Measurements from ENCODE around the gene NAA40. TPM values are rescaled to one million over a fixed set of nuclear protein-coding genes. Genes with fewer than 3 reads are reported as not detected.

NAA40 gene
- total and polyA plus RNA-seq, 3 donors from 2014 or later, result 44.8 to 57.5 (median 49.7) TPM

DNA sequence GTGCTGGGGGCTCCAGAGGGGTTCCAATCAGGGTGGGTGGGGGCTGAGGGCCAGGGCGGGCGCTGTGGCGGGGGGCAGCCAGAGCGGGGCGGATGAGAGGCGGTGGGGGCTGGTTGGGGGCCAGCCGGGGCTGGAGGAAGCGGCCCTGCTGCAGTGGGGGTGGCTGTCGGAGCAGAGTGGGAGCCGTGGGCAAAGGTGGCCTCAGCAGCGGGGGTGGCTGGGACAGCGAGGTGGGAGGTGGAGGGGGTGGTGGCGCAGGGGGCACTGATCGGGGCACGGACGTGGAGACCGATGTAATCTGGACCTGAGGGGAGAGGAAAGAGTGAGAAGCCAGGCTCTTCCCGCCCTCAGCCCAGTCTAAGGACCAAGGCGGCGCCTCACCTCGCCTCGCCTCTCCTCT lies 26.9 kb upstream of the NAA40 start:
- Histone ChIP-seq H3K27me3 (no peaks in the 10 kb centered on the region), H3K36me3 (ENCODE audit: low read depth, missing control alignments) (no peaks in the 10 kb centered on the region), H3K4me1 (peaks cover 48% of the 10 kb centered on the region), H3K4me3 (no peak overlapping the region), H3K9me3 (no peaks in the 10 kb centered on the region), H3K27ac (no peak overlapping the region)
- TF ChIP-seq, protein P1, sequence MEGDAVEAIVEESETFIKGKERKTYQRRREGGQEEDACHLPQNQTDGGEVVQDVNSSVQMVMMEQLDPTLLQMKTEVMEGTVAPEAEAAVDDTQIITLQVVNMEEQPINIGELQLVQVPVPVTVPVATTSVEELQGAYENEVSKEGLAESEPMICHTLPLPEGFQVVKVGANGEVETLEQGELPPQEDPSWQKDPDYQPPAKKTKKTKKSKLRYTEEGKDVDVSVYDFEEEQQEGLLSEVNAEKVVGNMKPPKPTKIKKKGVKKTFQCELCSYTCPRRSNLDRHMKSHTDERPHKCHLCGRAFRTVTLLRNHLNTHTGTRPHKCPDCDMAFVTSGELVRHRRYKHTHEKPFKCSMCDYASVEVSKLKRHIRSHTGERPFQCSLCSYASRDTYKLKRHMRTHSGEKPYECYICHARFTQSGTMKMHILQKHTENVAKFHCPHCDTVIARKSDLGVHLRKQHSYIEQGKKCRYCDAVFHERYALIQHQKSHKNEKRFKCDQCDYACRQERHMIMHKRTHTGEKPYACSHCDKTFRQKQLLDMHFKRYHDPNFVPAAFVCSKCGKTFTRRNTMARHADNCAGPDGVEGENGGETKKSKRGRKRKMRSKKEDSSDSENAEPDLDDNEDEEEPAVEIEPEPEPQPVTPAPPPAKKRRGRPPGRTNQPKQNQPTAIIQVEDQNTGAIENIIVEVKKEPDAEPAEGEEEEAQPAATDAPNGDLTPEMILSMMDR (IDR thresholded peaks at IDR 0.05), result no peak
- no peak for TF ChIP-seq POLR2A (IDR thresholded peaks at IDR 0.05)
- intact Hi-C loops (cut with DNase I; ENCODE audit: low total_unique reads), result no loop called here
- 90 to 93% methylated on average over 19 to 20 of the region's 22 CpGs for WGBS, 2 donors
- DNase-seq, result no peak

DNA sequence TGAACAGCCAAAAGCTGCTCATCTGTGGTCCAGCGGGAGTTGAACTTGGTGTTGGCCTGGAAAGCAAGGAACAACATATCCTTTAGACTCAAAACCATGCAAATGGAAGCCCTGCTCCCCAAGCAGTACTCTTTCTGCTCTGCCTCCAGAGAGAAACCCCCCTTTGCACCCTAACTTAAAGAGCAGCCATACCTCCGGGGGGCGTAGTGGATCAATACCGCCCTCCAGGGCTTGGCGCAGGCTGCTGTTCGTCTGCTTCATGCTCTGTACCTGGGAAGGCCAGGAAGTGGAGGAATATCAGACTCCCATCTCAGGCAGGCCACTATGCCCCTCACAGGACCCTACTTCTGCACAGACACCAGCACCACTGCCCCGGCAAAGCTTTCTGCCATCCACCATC lies 26.1 kb upstream of the NAA40 start:
- no peak for TF ChIP-seq POLR2A (IDR thresholded peaks at IDR 0.05)
- H3K4me1 ChIP-seq, result peaks cover 45% of the 10 kb centered on the region

DNA sequence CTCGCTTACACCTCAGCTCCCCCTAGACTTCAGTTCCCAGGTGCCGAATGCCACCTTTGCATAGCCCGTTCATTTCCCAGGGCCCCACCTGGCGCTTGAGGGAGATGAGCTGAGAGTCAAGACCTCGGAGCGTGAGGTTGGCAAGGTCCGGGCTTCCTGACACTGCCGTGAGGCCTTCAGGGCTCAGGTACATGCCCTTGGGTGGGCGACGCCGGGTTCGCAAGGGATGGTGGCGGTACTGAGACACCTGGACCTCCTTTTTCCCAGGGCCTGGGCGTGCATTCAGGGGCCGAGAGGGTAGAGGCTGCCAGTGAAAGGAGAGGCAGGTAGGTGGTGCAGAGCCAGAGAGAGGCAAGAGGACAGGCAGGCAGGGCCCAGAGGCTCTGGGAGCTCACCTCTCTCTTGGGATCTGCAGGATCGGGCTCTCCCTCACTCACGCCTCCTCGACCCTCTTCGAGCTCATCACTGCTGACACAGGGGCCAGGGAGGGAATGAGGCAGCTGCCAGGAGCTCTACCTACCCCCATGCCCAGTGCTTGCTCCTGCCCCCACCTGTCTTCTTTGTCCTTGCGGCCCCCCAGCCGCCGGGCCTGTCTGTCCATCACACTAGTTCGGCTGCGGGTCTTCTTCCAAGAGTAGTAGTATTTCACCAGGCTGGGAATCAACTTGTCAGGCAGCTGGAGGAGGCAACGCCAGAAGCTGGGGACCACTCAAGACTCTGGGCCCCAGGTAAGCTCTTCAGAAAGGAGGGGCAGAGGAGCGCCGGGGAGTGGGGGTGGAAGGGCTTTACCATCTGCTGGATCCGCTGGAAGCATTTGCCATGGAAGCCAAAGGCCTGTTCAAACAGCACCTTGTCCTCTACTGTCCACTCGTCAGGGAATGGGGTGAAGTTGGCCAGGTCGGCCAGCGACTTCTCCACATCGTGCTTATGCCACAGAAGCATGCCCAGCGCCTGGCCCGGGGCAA lies 24.7 kb upstream of the NAA40 start:
- TF ChIP-seq POLR2A (IDR thresholded peaks at IDR 0.05), result no peak
- TF ChIP-seq, protein P1 (IDR thresholded peaks at IDR 0.05), result no peak
- Histone ChIP-seq H3K9me3 (no peaks in the 10 kb centered on the region), H3K4me1 (peaks cover 44% of the 10 kb centered on the region), H3K4me3 (no peak overlapping the region), H3K36me3 (ENCODE audit: low read depth, missing control alignments) (no peaks in the 10 kb centered on the region), H3K27me3 (no peaks in the 10 kb centered on the region), H3K27ac (no peak overlapping the region)
- no peak for DNase-seq
- intact Hi-C loops (cut with DNase I; ENCODE audit: low total_unique reads), result no loop called here
- 90 to 97% methylated on average over 22 to 34 of the region's 34 CpGs for WGBS, 2 donors

More for the DNA sequence above, 26.1 kb upstream of the NAA40 start:
- no peaks in the 10 kb centered on the region for H3K9me3 ChIP-seq
- DNase-seq, result no peak
- WGBS, 2 donors, result 91% methylated on average over 7 of the region's 7 CpGs
- intact Hi-C loops (cut with DNase I; ENCODE audit: low total_unique reads), result no loop called here
- H3K27me3 ChIP-seq, result no peaks in the 10 kb centered on the region
- no peak overlapping the region for H3K27ac ChIP-seq
- H3K36me3 ChIP-seq (ENCODE audit: low read depth, missing control alignments), result no peaks in the 10 kb centered on the region
- no peak overlapping the region for H3K4me3 ChIP-seq

DNA sequence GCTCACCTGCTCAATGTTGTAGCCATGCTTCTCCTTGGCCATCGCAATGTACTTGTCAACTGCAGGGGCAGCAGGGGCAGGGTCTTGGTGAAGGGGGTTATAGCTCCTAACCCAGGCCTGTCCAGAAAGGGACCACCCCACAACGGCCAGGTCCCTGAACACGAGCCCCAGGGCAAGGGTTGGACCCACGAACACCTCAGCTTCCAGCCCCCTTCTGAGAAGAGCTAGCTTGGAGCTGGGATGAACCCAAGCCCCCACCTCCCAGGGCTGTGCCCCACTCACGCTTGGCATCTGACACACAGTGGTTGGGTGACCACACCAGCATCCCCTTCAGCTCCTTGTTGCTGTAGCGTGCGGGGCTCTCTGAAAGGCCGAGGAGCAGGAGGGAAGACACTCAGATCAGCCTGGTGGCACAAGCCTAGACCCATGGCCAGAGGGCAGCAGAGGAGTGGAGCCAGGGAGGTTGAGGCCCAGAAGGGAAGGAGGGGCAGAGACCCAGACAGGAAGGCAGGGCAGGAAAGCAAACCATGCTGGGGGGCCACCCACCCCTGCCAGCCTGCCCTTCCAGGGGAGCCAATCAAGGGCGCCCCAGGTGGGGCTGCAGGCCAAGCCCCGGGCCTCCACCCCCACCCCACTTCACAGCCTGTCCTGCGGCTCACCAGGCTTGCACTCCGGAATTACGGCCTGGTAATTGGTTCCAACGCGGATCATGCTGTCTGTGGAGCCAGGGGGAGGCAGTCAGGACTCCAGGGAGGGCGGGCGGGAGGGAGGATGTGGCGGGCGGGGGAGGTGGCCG lies 23.7 kb upstream of the NAA40 start:
- no peak for TF ChIP-seq POLR2A (IDR thresholded peaks at IDR 0.05)
- TF ChIP-seq, protein P1 (IDR thresholded peaks at IDR 0.05), result no peak
- Histone ChIP-seq H3K4me1 (peaks cover 47% of the 10 kb centered on the region), H3K27ac (no peak overlapping the region), H3K36me3 (ENCODE audit: low read depth, missing control alignments) (no peaks in the 10 kb centered on the region), H3K27me3 (no peaks in the 10 kb centered on the region), H3K4me3 (no peak overlapping the region), H3K9me3 (no peaks in the 10 kb centered on the region)
- WGBS, 2 donors, result 40 to 57% methylated on average over 5 to 20 of the region's 20 CpGs
- DNase-seq, result no peak
- intact Hi-C loops (cut with DNase I; ENCODE audit: low total_unique reads), result no loop called here

All from testis (tissue), 3 donors.